Activated CD4-positive, CD25-positive, alpha-beta regulatory T cell treated with anti-CD3 and anti-CD28 coated beads, Interleukin-2, amount 50 U/mL, for 16 hours (primary cell): ENCODE measurements around the gene FHAD1.
"Not testable (repeated sequence)": the region's sequence is repeated elsewhere in the genome, so short reads cannot be mapped to it uniquely, and the experiment has no call there.

Source experiments
- DNase-seq: peaks from one replicate; pipeline ENCODE4 v3.0.0-alpha.2; 2020; ENCODE audit warnings: low read depth, low spot score

The FHAD1 gene

DNA sequence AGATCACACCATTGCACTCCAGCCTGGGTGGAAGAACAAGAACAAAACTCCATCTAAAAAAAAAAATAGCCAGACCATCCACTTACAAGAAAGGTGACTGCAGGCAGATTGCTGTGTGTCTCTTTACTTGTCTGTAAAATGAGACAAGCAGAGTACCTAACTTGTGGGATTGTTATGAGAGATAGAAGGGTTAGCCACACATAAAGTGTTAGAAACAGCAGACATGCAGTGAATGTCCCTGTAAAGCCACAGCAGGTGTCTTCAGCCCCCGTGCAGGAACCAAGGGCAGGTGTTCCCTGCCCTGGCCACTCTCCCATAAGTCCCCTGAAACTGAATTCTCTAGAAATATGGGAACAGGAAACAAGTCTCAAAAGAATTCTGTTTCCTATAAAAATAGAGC is 121.9 kb downstream of the FHAD1 start:
- DNase-seq: no peak

DNA sequence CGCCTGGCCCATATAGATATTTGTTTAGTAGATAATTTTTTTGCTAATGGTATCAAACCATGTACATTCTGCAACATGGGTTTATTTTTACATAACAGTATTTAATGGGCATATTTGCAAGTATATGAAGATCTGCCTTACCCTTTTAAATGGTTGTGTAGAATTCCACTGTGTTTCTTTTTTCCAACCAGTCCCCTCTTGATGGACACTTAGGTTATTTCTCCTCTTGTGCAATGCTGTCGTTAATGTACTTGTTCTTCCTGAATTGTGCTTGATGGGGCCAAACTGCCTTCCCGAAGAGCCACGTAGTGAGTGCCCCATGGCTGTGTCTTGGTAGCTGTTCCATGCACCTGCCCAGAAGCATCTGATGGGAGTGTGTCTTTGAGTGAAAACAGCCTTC is 123.2 kb downstream of the FHAD1 start:
- no peak for DNase-seq

DNA sequence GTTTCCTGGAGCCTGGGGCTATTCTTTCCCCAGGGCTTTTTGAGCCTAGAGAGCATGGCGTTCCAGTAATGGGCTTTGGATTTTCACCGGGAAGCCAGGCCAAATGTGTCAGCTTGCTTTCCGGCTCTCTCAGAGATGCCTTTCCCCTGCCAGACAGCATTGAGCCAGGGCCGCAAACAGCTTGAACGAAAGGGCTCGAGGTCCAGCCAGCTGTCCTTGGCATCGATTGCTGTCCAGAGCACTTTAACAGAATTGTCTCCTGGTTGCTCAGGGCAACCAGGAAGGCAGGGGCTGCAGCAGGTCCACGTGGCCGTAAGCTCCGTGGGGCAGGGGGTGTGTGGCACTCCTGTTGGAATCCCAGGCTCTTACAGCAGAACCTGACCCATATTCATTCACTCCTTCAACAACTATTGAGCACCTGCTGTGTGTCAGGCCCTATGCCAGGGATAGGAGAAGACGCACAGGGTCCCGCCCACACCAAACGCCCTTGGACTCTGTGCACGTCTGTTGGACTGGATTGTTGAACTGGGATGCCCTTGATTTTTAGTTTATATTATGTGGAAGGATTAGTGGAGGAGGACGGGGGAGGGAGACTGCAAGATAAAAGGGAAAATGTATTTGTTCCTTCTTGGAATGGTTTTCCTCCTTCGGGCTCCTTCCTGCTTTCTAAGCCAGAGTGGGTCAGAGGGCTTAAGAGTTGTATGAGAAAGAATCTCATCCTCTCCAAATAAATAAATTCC is 123.9 kb downstream of the FHAD1 start:
- DNase-seq: no peak

DNA sequence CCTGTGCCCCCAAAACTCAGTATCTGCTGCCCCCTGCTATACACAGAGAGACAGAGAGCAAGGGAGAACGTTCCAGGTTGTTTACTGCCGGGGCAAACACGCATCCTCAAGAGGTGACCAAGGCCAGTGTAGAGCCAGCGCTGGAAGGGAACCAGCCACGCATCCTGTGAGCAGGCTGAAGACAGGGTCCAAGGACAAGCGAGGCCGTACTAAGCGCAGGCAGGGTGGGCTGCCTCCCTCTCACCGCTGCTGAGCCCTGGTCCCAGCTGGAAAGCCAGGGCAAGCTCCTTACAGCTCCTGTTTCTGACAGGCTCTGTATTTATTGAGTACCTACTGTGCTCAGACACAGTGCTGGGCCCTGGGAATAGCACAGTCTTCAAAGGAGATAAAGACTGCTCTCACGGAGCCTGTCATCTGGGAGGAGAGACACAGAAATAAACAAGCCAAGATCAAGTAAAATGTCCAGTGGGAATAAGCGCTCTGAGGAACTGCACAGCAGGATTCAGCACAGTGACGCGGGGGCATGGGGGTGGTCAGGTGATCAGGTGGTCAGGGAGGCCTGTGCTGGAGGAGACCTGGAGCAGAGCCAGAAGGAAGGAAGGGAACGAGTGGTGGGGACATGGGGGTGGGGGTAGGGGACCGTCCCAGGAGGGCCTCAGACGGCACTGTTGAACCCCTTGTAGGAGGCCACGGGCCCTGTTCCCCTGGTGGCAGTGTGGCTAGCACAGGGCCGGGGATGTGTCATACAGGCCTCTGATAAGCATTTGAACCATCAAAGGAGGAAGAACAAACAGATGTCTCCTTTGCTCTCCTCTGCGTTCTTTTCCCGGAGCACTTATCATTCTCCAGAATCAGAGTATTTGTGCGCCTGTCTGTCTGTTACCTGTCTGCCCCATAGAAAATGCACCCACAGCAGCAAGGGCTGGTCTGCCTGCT is 124.9 kb downstream of the FHAD1 start:
- DNase-seq: no peak

DNA sequence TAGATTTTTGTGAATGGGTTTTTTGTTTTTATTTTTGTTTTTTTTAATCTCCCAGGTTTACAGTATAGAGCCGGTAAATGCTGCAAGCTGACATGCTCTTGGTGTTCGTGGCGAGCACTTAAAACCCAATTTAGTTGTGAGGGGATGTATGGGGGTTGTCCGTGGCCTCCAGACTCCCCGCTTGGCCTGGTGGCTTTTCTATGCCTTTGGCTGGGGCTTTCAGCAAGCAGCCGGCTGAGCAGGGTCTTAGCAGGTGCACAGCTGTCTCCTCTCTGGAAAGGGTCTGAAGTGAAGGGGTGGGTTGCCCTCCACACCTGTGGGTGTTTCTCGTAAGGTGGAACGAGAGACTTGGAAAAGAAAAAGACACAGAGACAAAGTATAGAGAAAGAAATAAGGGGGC is 131.7 kb downstream of the FHAD1 start:
- DNase-seq: no peak

DNA sequence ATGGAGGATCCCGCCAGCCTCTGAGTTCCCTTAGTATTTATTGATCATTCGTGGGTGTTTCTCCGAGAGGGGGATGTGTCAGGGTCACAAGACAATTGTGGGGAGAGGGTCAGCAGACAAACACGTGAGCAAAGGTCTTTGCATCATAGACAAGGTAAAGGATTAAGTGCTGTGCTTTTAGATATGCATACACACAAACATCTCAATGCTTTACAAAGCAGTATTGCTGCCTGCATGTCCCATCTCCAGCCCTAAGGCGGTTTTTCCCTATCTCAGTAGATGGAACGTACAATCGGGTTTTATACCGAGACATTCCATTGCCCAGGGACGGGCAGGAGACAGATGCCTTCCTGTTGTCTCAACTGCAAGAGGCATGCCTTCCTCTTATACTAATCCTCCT is 132.1 kb downstream of the FHAD1 start:
- DNase-seq: not testable (repeated sequence)

DNA sequence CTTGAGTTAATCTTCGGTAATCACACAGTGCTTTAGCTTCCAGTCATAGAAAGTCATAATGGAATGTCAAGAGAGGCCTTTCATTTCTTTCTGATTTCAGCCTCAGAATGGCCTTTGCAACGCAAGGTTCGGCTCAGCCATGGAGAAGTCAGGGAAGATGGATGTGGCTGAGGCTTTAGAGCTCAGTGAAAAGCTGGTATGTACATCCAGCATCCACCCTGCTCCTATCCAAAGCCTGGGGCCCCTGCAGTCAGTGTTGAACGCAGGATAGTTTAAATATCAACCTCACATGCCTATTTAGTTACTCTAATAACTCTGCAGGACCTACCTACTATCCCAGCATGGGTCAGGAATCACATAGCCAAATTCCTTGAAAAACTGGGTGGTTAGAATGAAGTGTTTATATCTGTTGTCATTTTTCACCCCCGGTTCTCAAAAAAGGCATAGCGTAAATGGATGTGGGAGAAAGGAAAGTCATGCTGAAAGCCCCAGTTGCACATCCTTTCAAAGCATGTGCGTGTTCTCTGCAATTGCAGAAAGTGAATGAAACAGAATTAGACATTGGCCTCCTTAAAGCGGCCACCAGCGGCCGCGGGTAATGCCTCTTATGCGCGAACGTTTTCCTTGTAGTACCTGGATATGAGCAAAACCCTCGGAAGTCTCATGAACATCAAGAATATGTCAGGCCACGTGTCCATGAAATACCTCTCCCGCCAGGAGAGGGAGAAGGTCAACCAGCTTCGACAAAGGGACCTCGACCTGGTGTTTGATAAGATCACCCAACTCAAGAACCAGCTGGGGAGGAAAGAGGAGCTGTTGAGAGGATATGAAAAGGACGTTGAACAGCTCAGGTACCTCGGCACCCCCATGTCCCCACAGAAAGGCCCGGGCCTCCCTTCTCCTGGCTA is 133.8 kb downstream of the FHAD1 start:
- DNase-seq: no peak

DNA sequence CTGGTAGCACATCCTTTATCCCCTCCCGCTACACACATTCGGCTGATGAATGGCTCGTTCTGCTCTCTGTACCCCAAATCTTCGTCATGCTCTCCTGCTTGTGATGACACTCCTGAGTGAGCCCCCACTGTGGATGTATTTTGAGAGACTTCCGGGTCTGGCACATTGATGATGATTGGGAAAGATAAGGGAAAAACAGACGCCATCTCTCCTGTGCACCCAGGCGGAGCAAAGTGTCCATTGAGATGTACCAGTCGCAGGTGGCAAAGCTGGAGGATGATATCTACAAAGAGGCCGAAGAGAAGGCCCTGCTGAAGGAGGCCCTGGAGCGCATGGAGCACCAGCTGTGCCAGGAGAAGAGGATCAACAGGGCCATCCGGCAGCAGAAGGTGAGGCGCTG is 134.8 kb downstream of the FHAD1 start:
- no peak for DNase-seq

DNA sequence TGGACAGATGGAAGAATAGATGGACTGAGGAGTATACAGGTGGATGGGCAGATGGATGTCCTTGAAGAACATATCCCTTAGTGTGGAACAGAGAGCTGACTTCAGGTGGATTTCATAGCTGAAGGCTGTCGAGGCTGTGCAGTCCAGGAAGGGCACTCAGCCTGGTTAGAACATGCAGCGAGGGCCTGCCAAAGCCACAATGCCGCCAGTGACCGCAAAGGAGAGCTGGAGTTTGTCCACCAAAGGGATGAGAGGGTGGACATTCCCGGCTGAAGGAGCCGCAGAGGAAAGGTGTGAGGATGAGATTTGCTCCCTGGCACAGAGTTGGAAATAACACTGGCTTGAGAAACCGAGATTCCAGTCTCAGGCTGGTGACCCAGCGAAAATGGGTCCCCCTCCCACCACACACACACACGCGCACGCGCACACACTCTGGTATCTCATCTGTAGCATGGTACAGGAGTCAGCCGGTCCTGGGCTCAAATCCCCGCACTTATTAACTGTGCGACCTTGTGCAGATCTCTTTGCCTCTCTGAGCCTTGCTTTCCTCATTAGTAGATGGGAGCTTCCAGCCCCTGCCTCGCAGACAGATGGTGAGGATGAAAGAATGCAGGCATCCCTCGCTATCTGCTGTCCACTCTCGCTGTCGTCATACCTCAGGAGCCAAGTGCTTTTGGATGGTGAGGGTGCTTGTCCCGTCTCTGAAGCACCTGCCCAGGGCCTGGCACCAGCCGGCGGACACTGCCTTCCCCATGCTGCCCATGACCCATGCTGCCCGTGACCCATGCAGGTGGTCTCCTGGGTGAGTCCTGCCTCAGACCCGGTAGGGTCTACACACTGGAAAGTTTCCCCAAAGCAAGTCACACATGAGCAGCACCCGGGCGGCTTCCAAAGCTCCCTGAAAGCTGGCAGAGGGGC is 135.8 kb downstream of the FHAD1 start:
- no peak for DNase-seq

DNA sequence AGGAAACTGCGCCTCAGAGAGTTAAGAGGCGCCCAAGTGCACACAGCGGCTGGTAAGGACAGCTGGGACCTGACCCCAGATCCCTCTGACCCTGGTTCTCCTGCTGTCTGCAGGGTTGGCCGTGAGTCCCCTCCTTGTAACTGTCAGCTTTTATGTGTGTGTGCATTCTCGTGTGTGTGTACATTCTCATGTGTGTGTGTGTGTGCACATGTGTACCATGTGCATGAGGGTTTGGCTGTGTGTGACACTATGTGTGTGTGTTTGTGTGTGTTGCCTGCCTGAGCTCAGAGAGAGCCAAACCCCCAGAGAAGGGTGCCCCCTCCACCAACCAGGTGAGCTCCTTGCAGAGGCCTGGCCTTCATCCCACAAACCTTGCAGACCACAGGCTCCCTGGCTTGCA is 136.8 kb downstream of the FHAD1 start:
- DNase-seq: no peak

DNA sequence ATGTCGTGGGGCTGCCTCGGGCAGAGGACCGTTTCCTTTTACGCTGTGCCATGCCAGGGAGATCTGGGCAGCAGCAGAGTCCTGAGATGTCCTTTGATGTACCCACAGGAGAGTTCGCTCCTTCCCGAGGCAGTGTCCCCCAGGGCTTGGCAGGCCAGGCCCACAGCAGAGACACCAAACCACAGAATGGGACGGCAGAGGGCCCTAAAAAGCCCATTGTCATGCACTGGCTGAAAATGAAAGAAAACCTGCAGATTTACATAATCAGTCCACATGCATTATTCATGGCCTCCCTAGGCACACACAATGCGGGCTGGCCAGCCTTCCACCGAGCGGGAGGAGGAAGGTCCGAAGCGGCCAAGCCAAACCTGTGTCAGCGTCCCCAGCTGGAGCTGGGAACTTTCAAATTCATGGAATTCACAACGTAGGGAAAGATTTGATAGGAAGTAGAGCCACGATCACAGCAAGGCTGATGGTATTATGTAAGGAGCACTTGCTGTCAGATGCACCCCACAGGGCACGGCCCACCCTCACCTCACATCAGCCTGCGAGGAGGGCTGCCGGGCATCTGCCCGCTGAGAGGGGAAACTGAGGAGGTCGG is 137.4 kb downstream of the FHAD1 start:
- no peak for DNase-seq

DNA sequence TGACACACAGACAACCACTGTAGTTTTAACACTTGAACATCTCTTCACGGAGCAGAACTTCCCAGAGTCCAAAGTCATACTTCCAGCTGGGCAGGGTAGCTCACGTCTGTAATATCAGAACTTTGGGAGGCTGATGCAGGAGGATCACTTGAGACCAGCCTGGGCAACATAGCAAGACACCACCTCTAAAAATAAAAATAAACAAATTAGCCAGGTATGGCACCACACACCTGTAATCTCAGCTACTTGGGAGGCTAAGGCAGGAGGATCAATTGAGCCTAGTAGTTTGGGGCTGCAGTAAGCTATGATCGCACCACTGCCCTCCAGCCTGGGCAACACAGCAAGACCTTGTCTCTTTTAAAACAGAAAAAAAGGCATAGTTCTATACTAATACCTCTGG is 138.4 kb downstream of the FHAD1 start:
- no peak for DNase-seq

DNA sequence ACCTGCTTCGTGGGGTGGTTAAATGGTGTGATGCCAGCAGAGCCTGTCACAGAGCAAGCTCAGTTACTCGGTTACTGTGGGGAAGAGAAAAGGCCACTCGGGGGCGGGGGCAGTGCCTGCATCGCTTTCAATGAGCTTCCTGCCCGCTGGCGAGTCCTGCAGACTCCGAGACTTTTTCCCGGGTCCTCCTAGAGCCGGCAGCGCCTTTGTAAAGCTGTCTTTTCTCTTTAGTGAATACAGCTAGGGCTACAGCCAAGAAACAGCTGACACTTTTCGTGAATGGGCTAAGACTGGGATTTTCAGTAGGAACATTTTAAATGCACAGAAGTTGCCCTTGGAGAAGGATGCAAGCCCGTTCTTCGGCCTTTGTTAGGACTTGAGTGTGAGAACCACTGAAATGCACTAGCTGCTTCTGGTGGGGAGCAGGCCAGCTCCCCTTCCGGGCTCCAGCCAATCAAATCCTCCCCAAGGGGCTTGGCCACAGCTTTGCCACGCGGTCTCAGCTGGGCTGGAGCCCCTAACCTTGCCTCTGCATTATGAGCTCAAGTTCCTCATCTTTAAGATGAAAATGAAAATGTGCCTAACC is 139.2 kb downstream of the FHAD1 start:
- DNase-seq: no peak

DNA sequence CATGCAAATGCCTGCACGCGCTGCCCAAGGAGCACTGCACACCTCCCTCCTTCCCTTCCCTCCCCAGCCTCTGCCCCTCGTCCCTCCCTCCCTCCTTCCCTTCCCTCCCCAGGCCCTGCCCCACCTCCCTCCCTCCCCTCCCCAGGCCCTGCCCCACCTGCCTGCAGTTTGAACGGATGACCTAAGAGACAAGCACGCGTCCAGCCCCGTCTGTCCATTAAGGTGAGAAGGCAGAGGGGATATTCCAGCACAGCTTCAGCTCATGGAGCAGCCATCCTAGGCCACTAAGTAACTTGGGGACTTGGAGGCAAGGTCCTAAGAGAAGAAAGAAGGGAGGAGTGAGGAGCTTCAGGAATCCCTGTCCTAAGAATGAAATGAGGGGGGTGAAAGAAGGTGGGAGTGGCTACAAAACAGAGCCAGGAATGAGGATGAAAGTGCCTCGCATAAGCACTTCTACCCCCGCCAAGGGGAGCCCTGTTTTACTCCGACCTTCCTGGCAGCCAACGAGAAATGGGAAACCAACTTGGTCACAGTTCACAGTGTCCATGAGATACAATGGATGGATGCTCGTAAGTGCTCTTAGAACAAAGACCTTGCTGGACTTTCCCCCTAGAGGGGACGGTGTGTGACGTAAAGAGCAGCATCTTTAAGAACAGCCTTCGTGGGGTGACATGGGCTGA is 141.3 kb downstream of the FHAD1 start:
- no peak for DNase-seq

DNA sequence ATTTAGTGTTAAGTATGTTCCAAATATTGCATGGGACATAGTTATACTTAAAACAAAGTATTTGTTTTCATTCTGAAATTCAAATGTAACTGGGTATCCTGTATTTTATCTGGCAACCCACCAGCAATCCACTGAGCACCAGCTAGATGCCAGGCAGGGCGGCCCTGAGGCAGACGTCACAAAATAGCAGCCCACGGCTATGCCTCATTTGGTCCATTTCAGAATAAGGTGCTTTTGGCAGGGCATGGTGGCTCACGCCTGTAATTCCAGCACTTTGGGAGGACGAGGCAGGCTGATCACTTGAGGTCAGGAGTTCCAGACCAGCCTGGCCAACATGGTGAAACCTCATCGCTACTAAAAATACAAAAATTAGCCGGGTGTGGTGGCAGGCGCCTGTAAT is 142.8 kb downstream of the FHAD1 start:
- not testable (repeated sequence) for DNase-seq

DNA sequence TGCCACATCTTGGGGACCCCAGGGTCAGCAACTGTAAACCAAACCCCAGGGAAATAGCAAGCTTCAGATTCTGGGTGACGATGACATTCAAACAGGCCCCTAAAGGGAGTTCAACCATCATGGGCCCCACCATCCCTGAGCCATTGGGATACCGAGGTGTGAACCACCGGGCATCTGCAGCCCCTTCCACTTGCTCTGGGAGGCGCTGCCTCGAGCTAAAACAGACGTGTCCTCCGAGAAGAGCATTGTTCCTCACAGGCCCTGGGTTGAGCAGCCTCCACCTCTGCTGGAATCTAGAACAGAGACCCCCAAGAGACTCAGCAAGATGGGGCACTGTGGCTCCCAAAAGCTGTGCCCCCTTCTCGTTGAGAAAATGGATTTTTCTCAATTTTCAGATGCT is 143.6 kb downstream of the FHAD1 start:
- DNase-seq: no peak

DNA sequence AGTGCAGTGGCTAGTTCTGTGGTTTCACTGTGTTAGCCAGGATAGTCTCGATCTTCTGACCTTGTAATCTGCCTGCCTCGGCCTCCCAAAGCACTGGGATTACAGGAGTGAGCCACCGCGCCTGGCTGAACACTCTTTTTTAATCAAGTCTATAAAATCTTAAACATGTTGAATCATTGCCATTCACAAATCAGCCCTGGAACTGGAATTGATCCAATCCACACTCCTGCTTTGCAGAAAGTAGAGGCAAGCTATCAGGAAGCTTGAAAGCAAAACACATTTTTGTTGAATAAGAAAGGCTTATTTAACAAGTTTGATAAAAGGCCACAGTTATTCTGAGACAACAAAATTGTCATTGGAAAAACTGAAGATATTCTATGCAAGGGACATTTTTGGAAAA is 144.3 kb downstream of the FHAD1 start:
- no peak for DNase-seq

DNA sequence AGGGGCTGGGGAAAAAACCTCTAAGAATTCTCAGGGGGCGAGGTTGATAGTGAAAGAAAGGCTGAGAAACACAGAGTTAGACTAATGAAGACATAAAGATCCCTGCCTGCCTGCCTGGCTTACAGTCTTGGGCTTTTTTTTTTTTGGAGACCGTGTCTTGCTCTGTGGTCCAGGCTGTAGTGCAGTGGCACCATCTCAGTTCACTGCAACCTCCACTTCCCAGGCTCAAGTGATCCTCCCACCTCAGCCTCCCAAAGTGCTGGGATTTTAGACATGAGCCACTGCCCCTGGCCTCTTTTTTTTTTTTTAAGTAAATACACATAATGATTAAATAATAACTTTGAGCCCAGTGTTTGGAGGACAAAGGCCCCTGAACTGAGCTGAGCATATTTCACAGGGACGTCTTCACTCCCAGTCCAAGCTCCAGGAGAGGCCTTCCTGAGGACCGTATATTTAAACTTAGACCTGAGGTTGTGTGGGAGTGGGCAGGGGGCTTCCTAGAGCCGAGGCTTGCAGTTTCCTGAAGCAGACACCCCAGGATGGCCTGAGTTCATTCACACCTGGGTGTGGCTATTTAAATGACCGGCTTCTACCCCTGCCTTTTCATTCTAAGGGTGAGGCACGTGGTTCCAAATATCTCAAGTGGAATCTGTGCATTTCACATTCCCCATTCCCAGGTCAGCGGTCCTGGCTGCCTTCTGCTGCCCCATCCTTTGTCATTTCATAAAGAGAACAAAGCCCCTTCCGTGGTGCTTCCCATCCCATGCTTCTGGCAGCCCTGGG is 146.6 kb downstream of the FHAD1 start:
- DNase-seq: no peak

DNA sequence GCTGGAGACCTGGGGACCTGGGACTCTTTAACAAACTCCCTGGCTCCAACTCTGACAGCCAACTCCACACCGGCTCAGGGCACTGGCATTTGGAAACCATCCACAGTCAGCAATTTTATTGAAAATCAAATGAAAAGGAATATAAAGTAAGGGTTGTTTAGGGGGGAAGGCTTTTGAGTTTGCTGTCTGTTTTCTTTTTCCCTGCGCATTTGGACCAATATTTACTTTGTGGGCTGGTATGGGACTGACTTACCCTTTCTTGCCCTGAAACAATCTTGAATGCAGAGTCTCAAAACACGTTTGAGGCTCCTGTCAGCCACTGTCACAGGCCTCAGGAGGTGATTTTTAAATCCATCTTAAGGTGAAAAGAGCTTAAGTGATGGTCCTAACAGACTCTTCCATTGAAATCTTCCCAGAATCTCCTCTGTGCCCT is 147.3 kb downstream of the FHAD1 start:
- DNase-seq: no peak
